K562 (cell line): ENCODE measurements around the gene CACTIN.

Experiments
- FOXP1 ChIP-seq: sonication (generic); formaldehyde crosslinking; IDR thresholded peaks from 2 replicates; pipeline ENCODE4 v1.8.0; 2022; ENCODE audit warnings: mild to moderate bottlenecking, missing genetic modification reagents
- KDM1A ChIP-seq, 2 experiments: fragments of 450-650 bp; IDR thresholded peaks; 2 replicates each; pipeline ENCODE4 v1.6.1; 2016; ENCODE audit warnings: mild to moderate bottlenecking in 2 of 2
- KLF16 ChIP-seq: IDR thresholded peaks from 2 replicates; pipeline ENCODE4 v1.6.1; 2016; ENCODE audit warnings: antibody characterized with exemption
- SPI1 ChIP-seq: IDR thresholded peaks from 2 replicates; pipeline ENCODE4 v1.6.1; 2011; ENCODE audit warnings: low read depth, low read length, control low read depth, borderline replicate concordance
- STAT5A ChIP-seq: IDR thresholded peaks from 2 replicates; pipeline ENCODE4 v1.6.1; 2012; ENCODE audit warnings: low read length, inconsistent platforms, borderline replicate concordance
- TF ChIP-seq, protein P1 (sequence below): sonication (generic); formaldehyde crosslinking; IDR thresholded peaks from 2 replicates; pipeline ENCODE4 v1.5.0; 2020; ENCODE audit warnings: missing genetic modification reagents
- TF ChIP-seq, protein P2 (sequence below): fragments of 450-650 bp; IDR thresholded peaks from 2 replicates; pipeline ENCODE4 v1.6.1; 2018; ENCODE audit not compliant: partially characterized antibody
- TF ChIP-seq, protein P3 (sequence below): sonication (generic); formaldehyde crosslinking; IDR thresholded peaks from 2 replicates; pipeline ENCODE4 v1.8.1; 2023; ENCODE audit warnings: mild to moderate bottlenecking, missing genetic modification reagents

DNA sequence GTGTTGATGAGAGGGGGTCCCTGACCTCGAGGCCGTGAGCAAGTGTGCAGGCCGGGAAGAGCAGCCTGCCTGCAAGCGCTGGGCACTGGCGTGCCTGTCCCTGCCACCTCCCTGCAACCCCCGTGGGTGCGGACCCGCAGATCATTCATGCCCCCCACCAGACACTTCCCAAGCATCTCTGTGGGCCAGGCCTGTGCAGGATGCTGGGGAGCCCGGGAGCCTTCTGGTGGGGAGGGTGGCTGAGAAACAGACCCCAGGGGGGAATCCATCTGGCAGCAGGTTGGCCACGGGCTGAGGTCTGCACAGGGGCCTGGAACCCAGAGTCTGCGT is 18.4 kb upstream of the CACTIN start:
- TF ChIP-seq FOXP1, result no peak
- no peak for TF ChIP-seq KLF16
- no peak for TF ChIP-seq SPI1
- TF ChIP-seq, protein P1, sequence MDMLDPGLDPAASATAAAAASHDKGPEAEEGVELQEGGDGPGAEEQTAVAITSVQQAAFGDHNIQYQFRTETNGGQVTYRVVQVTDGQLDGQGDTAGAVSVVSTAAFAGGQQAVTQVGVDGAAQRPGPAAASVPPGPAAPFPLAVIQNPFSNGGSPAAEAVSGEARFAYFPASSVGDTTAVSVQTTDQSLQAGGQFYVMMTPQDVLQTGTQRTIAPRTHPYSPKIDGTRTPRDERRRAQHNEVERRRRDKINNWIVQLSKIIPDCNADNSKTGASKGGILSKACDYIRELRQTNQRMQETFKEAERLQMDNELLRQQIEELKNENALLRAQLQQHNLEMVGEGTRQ, result no peak
- TF ChIP-seq, protein P2, sequence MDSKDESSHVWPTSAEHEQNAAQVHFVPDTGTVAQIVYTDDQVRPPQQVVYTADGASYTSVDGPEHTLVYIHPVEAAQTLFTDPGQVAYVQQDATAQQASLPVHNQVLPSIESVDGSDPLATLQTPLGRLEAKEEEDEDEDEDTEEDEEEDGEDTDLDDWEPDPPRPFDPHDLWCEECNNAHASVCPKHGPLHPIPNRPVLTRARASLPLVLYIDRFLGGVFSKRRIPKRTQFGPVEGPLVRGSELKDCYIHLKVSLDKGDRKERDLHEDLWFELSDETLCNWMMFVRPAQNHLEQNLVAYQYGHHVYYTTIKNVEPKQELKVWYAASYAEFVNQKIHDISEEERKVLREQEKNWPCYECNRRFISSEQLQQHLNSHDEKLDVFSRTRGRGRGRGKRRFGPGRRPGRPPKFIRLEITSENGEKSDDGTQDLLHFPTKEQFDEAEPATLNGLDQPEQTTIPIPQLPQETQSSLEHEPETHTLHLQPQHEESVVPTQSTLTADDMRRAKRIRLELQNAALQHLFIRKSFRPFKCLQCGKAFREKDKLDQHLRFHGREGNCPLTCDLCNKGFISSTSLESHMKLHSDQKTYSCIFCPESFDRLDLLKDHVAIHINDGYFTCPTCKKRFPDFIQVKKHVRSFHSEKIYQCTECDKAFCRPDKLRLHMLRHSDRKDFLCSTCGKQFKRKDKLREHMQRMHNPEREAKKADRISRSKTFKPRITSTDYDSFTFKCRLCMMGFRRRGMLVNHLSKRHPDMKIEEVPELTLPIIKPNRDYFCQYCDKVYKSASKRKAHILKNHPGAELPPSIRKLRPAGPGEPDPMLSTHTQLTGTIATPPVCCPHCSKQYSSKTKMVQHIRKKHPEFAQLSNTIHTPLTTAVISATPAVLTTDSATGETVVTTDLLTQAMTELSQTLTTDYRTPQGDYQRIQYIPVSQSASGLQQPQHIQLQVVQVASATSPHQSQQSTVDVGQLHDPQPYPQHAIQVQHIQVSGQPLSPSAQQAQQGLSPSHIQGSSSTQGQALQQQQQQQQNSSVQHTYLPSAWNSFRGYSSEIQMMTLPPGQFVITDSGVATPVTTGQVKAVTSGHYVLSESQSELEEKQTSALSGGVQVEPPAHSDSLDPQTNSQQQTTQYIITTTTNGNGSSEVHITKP, result no peak
- no peak for TF ChIP-seq KDM1A (IDR thresholded peaks at IDR 0.05)
- no peak for TF ChIP-seq STAT5A
- TF ChIP-seq, protein P3, sequence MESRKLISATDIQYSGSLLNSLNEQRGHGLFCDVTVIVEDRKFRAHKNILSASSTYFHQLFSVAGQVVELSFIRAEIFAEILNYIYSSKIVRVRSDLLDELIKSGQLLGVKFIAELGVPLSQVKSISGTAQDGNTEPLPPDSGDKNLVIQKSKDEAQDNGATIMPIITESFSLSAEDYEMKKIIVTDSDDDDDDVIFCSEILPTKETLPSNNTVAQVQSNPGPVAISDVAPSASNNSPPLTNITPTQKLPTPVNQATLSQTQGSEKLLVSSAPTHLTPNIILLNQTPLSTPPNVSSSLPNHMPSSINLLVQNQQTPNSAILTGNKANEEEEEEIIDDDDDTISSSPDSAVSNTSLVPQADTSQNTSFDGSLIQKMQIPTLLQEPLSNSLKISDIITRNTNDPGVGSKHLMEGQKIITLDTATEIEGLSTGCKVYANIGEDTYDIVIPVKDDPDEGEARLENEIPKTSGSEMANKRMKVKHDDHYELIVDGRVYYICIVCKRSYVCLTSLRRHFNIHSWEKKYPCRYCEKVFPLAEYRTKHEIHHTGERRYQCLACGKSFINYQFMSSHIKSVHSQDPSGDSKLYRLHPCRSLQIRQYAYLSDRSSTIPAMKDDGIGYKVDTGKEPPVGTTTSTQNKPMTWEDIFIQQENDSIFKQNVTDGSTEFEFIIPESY, result no peak
